GM19397 (cell line): Measurements from ENCODE around the gene GBGT1.
"Not testable (repeated sequence)": the region's sequence is repeated elsewhere in the genome, so short reads cannot be mapped to it uniquely, and the experiment has no call there.

ENCODE experiments used
- ATAC-seq: cut with Tn5 transposase; IDR thresholded peaks from one replicate; pipeline ENCODE4 v1.9.1; 2021; ENCODE audit warnings: mild to moderate bottlenecking, moderate library complexity; ENCODE audit not compliant: unreplicated experiment

GBGT1 gene

GRCh38 chr9:133199648-133200321 lies 36.1 kb upstream of the GBGT1 start:
- no peak for ATAC-seq

- no peak for ATAC-seq
These were observed 31.3 kb upstream of the GBGT1 start for GRCh38 chr9:133195029-133195428.

DNA sequence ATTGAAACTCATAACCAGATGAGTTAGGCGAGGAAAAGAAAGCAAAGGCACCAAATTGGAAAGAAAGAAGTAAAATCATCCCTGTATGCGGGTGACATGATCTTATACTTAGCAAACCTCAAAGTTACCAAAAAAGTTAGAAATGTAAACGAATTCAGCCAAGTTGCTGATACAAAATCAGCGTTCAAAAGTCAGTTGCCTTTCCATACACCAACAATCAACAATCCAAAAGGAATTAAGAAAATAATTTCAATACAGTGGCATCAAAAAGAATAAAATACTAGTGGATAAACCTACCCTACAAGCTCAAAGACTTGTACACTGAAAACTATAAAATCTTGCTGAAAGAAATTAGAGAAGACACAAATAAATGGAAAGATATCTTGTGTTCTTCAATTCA lies 30.9 kb upstream of the GBGT1 start:
- no peak for ATAC-seq

DNA sequence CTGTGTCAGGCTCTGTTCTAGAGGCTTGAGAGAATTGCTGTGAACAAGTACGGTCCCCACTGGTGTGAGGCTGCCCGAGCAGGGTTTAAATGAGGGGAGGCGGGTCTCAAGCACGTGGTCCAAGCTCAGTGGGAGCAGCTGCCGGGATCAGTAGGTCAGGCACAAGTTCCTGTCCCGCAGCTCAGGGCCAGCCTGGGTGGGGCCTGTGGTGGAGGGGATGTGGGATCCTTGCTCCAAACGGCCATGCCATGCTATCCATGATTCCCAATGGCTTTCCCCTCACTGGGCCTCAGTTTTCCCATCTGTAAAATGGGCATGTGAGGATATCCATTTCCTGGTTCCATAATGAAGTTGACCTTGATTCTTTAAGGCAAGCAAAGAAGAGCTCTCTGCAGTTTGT lies 28.3 kb upstream of the GBGT1 start:
- no peak for ATAC-seq

DNA sequence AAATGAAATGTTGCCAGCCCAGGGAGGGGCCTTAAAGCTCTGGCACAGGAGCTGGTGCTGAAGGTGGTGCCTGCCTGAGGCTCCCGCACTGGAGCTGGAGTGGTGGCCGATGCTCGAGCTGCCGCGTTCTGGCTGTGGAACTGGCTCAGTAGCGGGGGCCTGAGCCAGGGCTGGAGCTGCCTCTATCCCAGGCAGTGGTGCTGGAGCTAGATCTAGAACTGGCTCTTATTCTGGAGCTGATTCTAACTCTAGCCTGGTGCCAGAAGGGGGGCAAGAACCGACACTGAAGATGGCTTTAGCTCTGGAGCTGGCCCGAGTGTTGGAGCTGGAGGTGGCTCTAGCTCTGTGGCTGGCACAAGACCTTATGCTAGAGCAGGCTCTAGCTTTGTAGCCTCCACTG lies 26.1 kb upstream of the GBGT1 start:
- no peak for ATAC-seq

GRCh38 chr9:133188843-133189180 lies 25.1 kb upstream of the GBGT1 start:
- ATAC-seq: no peak

DNA sequence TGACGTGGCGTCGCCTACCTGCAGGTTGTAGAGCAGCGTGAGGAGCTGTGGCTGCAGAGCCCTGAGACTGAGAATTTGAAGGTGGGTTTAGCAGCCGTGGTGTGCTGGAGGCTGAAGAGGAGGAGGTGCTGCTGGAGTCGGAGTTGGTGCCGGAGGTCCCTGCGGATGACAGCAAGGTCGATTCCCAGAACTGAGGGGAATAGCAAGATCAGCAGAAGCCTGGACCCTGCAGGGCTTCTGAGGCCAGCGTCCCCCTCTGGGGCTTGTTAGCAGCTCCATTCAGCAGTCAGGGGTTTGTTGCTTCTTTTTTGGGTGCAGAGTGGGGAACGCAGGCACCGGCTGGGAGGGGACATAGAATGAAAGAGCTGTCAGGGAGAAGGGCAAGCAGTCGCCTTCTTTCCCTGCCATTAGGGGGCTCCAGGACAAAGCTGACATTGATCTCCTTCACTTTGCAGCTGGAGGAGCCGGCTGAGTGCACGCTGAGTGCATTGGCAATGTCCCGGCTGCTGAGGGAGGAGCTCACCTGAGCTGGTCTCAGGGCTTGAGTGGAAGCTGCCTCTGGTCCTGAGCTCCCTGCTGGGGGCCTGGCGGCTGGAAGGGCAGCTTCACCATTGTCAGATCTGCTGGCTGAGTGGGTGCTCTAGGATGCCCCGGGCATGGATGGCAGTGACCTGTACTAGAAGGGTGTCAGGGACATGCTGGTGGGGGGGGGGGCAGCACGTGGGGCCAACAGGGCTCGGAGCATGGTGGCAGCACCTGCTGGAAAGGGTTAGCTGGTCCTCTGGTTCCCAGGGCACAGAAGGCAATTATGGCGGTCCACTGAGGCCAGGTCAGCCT lies 24.5 kb upstream of the GBGT1 start:
- ATAC-seq: no peak

DNA sequence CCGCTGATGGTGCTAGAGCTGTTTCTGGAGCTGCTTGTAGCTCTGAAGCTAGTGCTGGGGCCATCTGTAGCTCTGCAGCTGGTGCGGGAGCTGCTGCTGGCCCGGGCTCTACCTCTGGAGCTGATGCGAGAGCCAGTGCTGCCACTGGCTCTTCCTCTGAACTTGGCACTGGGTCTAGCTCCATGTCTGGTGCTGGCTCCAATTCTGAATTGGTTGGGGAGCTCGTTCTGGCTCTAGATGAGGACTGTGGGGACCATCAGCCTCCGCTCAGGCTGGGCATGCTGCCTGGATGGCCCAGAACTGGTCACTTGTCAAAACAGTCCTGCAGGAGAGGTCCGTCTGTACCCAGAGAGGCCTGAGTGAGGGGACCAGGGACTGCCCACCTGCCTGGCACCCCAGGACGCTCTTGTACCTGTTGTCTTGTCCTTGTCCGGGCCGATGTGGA lies 23.9 kb upstream of the GBGT1 start:
- ATAC-seq: no peak

DNA sequence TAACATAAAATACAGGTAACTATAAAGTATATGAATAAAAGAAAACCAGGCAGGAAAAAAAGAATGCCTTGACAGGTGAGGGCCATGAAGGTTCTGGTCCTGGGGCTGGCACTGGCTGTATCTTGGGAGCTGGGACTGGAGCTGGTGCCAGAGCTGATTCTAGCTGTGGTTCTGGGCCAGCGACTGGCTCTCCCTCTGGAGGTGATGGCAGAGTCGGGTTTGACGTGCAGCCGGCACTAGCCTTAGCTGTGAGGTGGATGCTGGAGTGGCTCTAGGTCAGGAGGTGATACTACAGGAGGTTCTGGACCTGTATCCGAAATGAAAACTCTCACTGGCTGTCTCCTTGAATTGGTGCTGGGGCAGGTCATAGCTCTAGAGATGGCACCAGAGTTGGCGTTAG lies 23.0 kb upstream of the GBGT1 start:
- no peak for ATAC-seq

GRCh38 chr9:133184971-133185370 lies 21.3 kb upstream of the GBGT1 start:
- ATAC-seq: no peak

DNA sequence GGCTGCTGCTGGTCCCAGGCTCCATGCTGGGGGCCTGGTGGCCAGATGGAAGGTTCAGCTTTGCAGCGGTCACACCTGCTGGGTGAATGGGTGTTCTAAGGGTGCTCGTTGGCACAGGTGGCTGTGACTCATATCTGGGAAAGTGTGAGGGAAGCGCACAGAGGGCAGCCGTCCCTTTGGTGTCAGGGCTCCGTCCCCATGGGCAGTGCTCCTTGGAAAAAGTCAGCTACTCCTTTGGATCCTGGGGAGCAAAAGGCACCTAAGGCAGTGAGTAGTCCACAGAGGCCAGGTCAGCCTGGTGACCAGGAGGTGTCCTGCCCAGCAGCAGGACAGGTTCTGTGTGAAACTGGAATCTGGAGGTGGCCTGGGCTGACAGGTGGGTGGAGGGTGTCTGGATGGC lies 18.4 kb upstream of the GBGT1 start:
- no peak for ATAC-seq

DNA sequence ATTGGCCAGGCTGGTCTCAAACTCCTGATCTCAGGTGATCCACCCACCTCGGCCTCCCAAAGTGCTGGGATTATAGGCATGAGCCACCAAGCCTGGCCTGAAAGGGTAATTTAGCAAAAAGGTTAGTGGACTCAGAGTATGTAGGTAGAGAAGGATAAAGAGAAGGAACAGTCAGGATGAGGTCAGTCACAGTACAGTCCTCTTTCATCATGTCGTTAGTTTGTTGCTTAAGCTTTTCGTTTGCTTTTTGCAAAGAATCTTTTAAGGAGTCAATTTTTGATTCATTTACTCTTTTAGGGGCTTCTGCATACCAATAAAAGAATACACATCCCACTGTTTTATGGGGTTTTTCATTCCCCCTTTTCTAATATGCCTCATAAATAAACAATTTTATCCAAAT lies 17.8 kb upstream of the GBGT1 start:
- no peak for ATAC-seq

GRCh38 chr9:133180953-133181352 lies 17.2 kb upstream of the GBGT1 start:
- ATAC-seq: no peak

GRCh38 chr9:133173056-133173455 lies 9.3 kb upstream of the GBGT1 start:
- no peak for ATAC-seq

- ATAC-seq: no peak
These were observed 7.6 kb upstream of the GBGT1 start for GRCh38 chr9:133171161-133171961.

- no peak for ATAC-seq
These were observed 7.0 kb upstream of the GBGT1 start for GRCh38 chr9:133170716-133171115.

DNA sequence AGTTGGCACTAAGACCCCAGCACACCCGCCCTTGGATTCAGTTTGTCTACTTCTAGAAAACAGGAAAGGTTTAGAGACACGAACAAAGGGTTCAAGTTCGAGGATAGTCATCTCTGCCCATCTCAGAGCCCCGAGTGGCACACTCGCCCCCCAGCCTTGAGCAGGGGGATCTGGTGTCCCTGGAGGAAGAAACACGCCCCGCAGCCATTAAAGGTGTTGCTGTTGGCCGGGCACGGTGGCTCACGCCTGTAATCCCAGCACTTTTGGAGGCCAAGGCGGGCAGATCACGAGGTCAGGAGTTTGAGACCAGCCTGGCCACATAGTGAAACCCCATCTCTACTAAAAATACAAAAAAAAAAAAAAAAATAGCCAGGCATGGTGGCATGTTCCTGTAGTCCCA lies 6.0 kb upstream of the GBGT1 start:
- not testable (repeated sequence) for ATAC-seq

DNA sequence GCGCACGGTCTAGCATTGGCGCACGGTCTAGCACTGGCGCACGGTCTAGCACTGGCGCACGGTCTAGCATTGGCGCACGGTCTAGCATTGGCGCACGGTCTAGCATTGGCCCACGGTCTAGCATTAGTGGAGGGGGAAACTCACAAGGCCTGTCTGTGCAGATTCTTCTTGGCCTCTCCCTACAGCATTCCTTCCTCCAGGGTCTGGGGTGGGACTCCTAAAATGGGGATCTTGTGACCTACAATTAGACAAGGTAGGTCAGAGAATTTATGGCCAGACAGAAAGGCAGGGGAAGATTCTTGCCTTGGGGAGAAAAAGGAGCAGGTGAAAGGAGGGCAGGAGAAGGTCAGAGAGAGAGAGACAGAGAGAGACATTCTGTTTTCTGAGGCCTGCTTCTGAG lies 5.4 kb upstream of the GBGT1 start:
- no peak for ATAC-seq

GRCh38 chr9:133168432-133168831 lies 4.7 kb upstream of the GBGT1 start:
- ATAC-seq: no peak

- no peak for ATAC-seq
These were observed 4.1 kb upstream of the GBGT1 start for GRCh38 chr9:133167769-133168168.

GRCh38 chr9:133167096-133167730 lies 3.5 kb upstream of the GBGT1 start:
- ATAC-seq: no peak
